WERI-Rb-1 (cell line): ENCODE measurements around the gene DNAAF8.
"Not testable (repeated sequence)": the region's sequence is repeated elsewhere in the genome, so short reads cannot be mapped to it uniquely, and the experiment has no call there.

ENCODE experiments used
- DNase-seq: peaks from one replicate; pipeline ENCODE4 v3.0.0-alpha.2; 2020
- H3K27ac ChIP-seq: fragments of 250-450 bp; sonication (Bioruptor Pico); 2 replicates; pipeline ENCODE4 v1.5.1; 2020; ENCODE audit warnings: mild to moderate bottlenecking, moderate library complexity
- H3K27me3 ChIP-seq: fragments of 250-450 bp; sonication (Bioruptor Pico); 2 replicates; pipeline ENCODE4 v1.5.1; 2021; ENCODE audit warnings: mild to moderate bottlenecking, low read depth, moderate library complexity; ENCODE audit not compliant: insufficient read depth, severe bottlenecking
- H3K36me3 ChIP-seq: fragments of 250-450 bp; sonication (Bioruptor Pico); 2 replicates; pipeline ENCODE4 v1.5.1; 2020; ENCODE audit warnings: mild to moderate bottlenecking, moderate library complexity
- H3K4me3 ChIP-seq: 2 replicates; pipeline ENCODE4 v1.5.1; 2011; ENCODE audit warnings: low read depth, mild to moderate bottlenecking, control low read depth, low read length
- H3K9me3 ChIP-seq: fragments of 250-450 bp; sonication (Bioruptor Pico); 2 replicates; pipeline ENCODE4 v1.5.1; 2021; ENCODE audit warnings: mild to moderate bottlenecking, moderate library complexity; ENCODE audit not compliant: severe bottlenecking
- CTCF ChIP-seq: IDR thresholded peaks from 2 replicates; pipeline ENCODE4 v1.5.1; 2011; ENCODE audit warnings: low read depth, mild to moderate bottlenecking, control low read depth, inconsistent platforms, low read length

Gene DNAAF8

DNA sequence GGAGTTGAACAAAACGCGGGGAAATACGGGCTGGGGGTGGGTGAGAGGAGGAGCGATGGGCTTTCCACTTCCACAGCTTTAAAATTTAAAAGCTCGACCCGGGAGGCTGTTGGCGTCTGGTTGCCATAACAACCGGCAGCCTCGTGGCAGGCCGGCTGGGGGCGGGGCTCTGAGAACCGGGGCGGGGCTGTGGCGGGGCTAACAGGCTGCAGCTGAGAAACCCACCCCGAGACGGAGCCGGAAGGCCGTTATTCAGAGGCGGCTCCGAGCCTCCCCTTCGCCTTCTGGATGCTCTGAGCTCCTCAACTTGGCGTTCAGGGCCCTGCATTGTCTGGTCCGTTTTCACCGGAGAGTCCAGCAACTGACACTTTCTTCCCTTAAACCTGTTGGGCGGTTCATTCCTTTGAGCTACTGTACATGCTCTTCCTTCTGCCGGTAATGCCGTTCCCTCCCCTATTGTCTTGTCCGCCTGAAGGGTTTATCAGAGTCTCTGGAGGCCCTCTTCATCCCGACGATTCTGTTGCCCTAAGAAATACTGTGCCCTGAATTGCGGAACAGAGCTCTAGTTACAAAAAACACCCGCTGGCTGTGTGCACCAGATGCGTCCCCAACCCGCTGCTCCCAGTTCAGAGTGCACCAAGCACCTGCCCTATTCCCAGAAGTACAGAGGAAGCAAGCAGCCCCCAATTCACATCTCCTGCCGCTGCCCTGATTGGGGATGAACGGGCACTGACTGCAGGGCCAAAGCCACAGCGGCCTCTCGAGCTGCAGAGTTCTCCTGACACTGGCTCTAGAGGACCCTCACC lies 596 bp downstream of the DNAAF8 start:
- Histone ChIP-seq H3K4me3 (peak overlapping the region; percentile 96), H3K27me3 (no peaks in the 10 kb centered on the region), H3K9me3 (no peaks in the 10 kb centered on the region), H3K36me3 (peaks cover 12% of the 10 kb centered on the region), H3K27ac (peak overlapping the region; percentile 80)
- DNase-seq: peak; percentile 93
- no peak for TF ChIP-seq CTCF

- TF ChIP-seq CTCF: no peak
- no peaks in the 10 kb centered on the region for H3K27me3 ChIP-seq
- no peak for DNase-seq
- H3K36me3 ChIP-seq: no peaks in the 10 kb centered on the region; the same call in 1 of the 2 replicates
- no peak overlapping the region for H3K27ac ChIP-seq
- no peaks in the 10 kb centered on the region for H3K9me3 ChIP-seq
- H3K4me3 ChIP-seq: no peak overlapping the region
These were observed 2.2 kb downstream of the DNAAF8 start for GRCh38 chr16:4736546-4736945.

- no peak overlapping the region for H3K27ac ChIP-seq
- no peak overlapping the region for H3K4me3 ChIP-seq
- no peaks in the 10 kb centered on the region for H3K27me3 ChIP-seq
- no peak for DNase-seq
- H3K9me3 ChIP-seq: no peaks in the 10 kb centered on the region
- TF ChIP-seq CTCF: no peak
- no peaks in the 10 kb centered on the region for H3K36me3 ChIP-seq
These were observed 3.2 kb downstream of the DNAAF8 start for GRCh38 chr16:4737545-4737944.

DNA sequence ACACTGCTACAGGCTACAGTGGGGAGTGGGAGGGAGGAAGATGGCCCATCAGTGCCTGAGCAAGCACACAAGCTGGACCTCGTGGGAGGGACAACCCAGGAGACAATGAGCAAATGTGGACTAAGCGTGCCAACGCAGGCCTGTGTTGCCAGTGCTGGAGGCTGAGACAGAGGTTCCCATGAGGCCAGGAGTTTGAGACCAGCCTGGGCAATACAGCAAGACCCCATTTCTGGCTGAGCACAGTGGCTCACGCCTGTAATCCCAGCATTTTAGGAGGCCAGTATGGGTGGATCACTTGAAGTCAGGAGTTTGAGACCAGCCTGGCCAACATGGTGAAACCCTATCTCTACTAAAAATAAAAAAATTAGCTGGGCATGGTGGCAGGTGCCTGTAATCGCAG lies 4.0 kb downstream of the DNAAF8 start:
- not testable (repeated sequence) for DNase-seq, H3K36me3 ChIP-seq, H3K27me3 ChIP-seq, H3K27ac ChIP-seq, H3K4me3 ChIP-seq, H3K9me3 ChIP-seq

DNA sequence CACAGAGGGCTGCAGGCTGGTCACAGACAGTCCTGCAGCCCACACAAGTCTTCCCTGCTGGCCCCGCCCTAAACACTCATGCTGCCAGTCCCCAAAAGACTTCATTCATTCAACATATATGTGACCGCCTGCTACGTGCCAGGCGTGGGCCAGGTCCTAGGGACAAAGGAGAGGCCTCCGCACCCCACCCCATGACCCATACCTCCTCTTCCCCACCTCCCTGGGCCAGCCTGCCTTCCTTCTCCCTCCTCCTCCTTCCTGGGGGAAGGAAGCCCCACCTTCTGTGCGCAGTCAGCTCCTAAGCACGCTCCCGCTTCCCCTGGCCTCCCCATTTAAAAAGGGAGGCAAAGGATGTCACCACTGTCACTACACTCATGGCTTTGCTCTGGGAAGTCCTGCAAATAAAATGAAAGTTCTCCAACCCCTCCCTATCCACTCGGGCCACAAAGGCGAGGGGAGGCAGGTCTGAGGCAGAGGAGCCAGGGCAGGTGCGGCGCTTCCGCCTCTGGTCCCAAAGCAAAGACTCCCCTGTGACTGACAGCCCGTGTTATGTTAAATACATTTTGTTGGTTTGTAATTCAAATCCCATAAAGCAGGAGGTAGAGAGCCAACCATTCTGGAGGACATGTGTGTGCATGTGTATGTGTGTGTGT lies 9.0 kb downstream of the DNAAF8 start:
- Histone ChIP-seq H3K4me3 (no peak overlapping the region), H3K9me3 (no peaks in the 10 kb centered on the region), H3K27ac (no peak overlapping the region), H3K27me3 (no peaks in the 10 kb centered on the region), H3K36me3 (no peaks in the 10 kb centered on the region)
- no peak for DNase-seq
- no peak for TF ChIP-seq CTCF

DNA sequence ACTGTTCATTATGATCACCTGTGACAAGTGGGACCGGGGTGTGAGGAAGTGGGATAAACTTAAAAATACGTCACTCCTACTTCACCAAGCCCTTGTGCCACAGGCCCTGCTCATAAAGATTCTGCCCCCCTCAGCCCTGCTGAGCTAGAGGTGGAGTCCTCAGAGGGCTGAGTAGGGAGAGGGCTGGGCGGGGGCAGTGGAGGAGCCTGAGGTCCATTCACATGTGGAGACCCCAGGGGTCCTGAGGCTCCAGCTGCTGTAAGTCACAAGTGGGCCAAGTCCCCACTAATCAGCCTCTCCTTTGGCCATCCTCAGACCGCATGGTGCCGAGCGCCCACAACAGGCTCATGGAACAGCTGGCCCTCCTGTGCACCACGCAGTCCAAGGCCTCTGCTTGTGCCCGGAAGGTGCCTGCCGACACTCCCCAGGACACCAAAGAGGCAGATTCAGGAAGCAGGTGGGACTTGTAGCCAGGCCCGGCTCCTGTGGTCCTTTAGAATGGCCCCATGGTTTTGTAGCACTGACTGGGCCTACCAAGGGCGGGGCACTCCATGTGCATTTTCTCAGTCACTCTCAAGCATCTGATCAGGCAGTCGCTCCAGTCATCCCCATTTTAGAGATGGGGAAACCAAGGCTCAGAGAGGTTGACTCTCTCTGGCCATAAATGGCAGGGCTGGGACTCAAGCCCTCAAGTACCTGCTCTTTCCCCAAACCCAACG lies 10.4 kb downstream of the DNAAF8 start:
- DNase-seq: no peak
- H3K9me3 ChIP-seq: no peaks in the 10 kb centered on the region
- no peaks in the 10 kb centered on the region for H3K27me3 ChIP-seq
- no peak overlapping the region for H3K4me3 ChIP-seq
- H3K36me3 ChIP-seq: peaks cover 5% of the 10 kb centered on the region
- TF ChIP-seq CTCF: no peak
- no peak overlapping the region for H3K27ac ChIP-seq
